NCI-H1694 treated with DMSO at 0.1 percent for 48 hours (cell line): ENCODE measurements around the gene ZCCHC18.
A peak's percentile ranks its signal among the peaks of the same experiment; 100 is the strongest.
"Not testable (repeated sequence)": the region's sequence is repeated elsewhere in the genome, so short reads cannot be mapped to it uniquely, and the experiment has no call there.

ENCODE experiments used
- DNase-seq: peaks from one replicate; lab custom pipeline; 2025; lab: John Stamatoyannopoulos, UW

The ZCCHC18 gene

GRCh38 chrX:104112326-104112951, at the start of gene ZCCHC18:
Gene ZCCHC18 (plus strand): TSS chrX:104112523. CDS start chrX:104114112, 1,589 bp downstream.
- peak; percentile 5 for DNase-seq

DNA sequence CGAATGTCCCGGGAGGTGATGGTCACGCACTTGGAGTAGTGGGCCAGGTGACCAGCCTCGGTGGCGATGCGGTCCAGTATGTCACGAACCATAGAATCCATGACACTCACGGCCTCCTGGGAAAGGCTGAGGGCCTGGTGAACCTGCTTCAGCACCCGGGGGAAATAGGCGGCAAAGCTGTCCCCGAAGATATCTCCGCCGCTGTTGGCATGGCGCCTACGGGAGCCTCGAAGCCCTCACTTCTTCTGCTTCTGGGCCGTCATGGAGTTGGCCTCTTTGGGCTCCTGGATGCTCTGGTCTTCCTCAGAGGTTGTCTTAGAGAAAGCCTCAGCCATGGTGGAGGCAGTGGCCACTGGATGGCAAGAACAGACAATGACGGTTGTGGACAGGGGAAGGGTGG, 49.7 kb upstream of the ZCCHC18 start:
- not testable (repeated sequence) for DNase-seq

- DNase-seq, result not testable (repeated sequence)
These were observed 36.4 kb upstream of the ZCCHC18 start, which contains the start of gene TMSB15C for GRCh38 chrX:104075778-104076445. Gene TMSB15C (minus strand): TSS chrX:104076236.

- DNase-seq, result not testable (repeated sequence)
These were observed 34.5 kb upstream of the ZCCHC18 start for GRCh38 chrX:104077854-104078253.

GRCh38 chrX:104084063-104084462, 28.3 kb upstream of the ZCCHC18 start:
- DNase-seq, result no peak

DNA sequence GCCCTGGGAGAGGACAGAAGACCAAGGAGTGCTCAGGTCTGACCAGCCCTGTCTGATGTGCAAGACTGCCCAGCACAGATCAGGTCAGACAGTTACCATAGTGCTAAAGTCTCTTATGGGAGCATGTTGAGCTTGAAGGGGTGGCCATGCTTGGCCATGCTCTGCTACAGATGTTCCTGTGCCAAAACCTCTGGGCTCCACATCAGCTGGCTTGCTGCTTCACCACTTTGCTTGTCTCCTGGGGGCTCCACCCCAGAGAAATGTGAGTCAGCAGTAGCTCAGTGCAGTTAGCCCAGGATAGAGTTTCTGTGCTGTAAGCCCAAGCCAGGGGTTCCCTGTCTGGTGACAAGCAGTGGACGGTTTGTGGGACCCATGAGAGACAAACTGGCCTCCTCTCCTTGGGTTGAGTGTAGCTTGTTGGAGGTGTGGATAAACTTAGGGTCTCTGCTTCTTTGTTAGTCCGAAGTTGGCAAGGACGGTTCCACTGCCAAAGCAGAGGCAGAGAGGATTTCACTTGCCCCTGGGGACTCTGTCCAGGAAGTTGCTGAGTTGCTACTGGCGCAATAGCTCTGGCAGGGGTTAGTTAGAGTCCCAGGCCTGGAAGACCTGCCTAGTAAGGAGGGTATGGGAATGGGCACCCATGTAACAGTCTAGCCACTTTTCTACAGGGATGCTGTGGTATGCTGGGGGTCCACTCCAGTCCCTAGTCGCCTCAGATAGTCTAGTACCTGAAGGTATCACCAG, 27.6 kb upstream of the ZCCHC18 start:
- DNase-seq, result no peak

- DNase-seq, result no peak
These were observed 26.8 kb upstream of the ZCCHC18 start for GRCh38 chrX:104085477-104085876.

- DNase-seq, result no peak
These were observed 26.4 kb upstream of the ZCCHC18 start for GRCh38 chrX:104085919-104086318.

GRCh38 chrX:104098151-104098808, 14.0 kb upstream of the ZCCHC18 start:
- DNase-seq, result peak; percentile 70

- DNase-seq, result no peak
These were observed 13.4 kb upstream of the ZCCHC18 start for GRCh38 chrX:104098919-104099318.

DNA sequence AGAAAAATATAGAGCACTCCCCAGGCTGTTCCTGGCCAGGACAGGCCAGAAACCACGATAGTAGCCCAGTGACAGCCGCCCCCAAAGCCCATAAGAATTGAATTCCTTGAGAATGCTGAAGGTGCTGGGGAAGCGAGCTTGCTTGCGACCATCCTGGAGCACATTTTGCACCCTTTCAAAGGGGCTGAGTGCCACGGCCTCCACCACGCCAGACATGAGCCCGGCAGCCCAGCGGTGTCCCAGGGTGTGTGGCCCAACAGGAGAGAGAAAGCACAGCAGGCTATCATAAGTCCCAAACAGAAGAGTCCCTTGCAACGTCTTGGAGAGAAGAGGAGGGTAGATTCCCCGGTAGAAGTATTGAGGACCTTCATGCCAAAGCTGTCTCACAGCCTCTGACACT, 7.6 kb upstream of the ZCCHC18 start:
- no peak for DNase-seq

GRCh38 chrX:104105330-104106262, 6.7 kb upstream of the ZCCHC18 start:
- no peak for DNase-seq

- DNase-seq, result no peak
These were observed 3.4 kb upstream of the ZCCHC18 start for GRCh38 chrX:104108955-104109354.

GRCh38 chrX:104110491-104111240, 1.7 kb upstream of the ZCCHC18 start:
- DNase-seq, result not testable (repeated sequence)

- peak; percentile 22 for DNase-seq
These were observed 1.1 kb downstream of the ZCCHC18 start for GRCh38 chrX:104113222-104113965.

DNA sequence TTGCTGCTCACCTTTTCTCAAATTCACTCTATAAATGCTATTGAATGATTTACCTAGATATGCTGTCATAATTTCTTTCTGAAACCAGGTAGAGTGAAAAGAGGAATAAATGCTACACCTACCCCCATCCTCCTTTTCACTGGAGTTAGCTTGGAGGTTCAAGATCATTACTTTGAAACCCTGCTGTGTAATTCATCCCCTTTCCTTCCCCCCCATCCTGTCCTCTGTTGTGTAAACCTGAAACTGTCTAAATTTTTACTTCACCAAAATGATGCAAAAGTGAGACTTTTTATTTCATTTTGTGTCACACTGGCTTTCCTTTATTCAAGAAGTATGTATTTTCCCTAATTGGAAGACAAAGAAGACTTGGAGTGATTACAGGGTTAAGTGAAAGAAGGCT, 5.4 kb downstream of the ZCCHC18 start:
- DNase-seq, result no peak

DNA sequence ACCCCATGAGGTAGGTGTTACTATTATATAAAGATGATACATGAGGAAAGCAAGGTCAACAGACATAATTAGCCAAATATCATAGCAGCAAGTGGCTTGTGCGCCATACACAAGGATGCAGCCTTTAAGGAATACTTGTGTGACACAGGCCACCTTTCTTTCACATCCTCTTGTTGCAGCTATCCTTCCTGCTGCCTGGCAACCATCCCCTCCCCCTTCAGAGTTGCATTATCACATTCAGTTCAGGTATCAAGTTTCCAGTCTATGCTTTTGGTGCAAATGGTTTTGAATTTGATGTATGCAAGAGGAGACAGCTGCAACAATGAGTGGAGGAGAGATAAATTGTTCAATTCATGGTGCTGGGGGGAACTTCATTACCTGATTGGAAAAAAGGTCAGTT, 6.4 kb downstream of the ZCCHC18 start:
- no peak for DNase-seq

- DNase-seq, result no peak
These were observed 10.5 kb downstream of the ZCCHC18 start for GRCh38 chrX:104122829-104123228.

DNA sequence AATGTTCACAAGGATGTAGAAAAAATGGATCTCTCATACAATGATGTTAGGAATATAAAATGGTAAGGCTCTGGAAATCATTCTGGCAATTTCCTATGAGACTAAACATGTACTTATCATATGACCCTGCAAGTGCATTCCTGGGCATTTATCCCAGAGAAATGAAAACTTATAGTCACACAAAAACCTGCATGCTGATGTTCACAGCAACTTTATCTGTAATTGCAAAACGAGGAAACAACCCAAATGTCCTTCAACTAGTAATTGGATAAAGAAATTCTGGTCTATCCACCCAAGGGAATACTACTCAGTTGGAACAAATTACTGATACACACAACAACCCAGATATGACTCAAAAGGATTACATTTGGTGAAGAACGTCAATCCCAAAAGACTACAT, 14.5 kb downstream of the ZCCHC18 start:
- DNase-seq, result no peak

DNA sequence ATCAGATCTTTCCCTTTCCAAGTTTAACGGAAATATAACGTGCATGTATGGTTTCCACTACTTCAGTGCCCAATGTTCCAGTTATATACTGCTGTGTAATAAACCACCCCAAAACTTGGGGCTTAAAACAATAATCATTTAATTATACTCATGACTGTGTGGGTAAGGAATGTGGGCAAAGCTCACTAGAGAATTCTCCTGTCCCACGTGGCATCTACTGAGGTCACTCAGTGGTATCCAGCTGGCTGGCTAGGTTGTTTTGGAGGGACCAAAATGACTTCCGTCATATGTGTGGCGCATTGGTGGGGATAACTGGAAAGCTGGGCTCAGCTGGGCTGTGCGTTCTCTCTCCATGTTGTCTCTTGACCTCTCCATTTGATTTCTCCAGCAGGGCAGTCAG, 18.5 kb downstream of the ZCCHC18 start:
- no peak for DNase-seq
